Measurements from ENCODE around the gene CNTNAP5. TPM values are rescaled to one million over a fixed set of nuclear protein-coding genes. Genes with fewer than 3 reads are reported as not detected.

Gene CNTNAP5
- total and polyA plus RNA-seq, 2 experiments from 2014 or later = 0.28 TPM; not detected in 1

- Histone ChIP-seq H3K4me1 (ENCODE audit: insufficient read depth) (no peaks in the 10 kb centered on the region), H3K79me2 (no peaks in the 10 kb centered on the region), H3K27ac (no peak overlapping the region), H3K27me3 (no peaks in the 10 kb centered on the region), H3K36me3 (replicated peaks; ENCODE audit: insufficient read depth, low read depth) (no peaks in the 10 kb centered on the region), H4K20me1 (ENCODE audit: insufficient read depth, poor library complexity, severe bottlenecking) (no peaks in the 10 kb centered on the region), H2AFZ (no peak overlapping the region), H3K4me2 (no peak overlapping the region), H3K9me2 (replicated peaks; ENCODE audit: insufficient read depth) (no peaks in the 10 kb centered on the region), H3K4me3 (no peak overlapping the region), H3K9me3 (ENCODE audit: low read depth) (no peaks in the 10 kb centered on the region)
- 93% methylated on average over 6 of the region's 6 CpGs for WGBS (ENCODE audit: low lambda C conversion rate, missing lambda C conversion rate)
- DNase-seq (ENCODE audit: low spot score) = no peak
- TF ChIP-seq EZH2 (IDR thresholded peaks at IDR 0.05; ENCODE audit: borderline replicate concordance) = no peak
- TF ChIP-seq EZH2phosphoT487 (IDR thresholded peaks at IDR 0.05; ENCODE audit: low read depth, severe bottlenecking, unreplicated experiment) = no peak
- TF ChIP-seq CTCF (IDR thresholded peaks at IDR 0.05; ENCODE audit: poor library complexity) = no peak
Measured at GRCh38 chr2:124258140-124258880, 233.2 kb downstream of the CNTNAP5 start.

GRCh38 chr2:124261456-124261855, 236.4 kb downstream of the CNTNAP5 start:
- Histone ChIP-seq H3K4me2 (no peak overlapping the region), H3K27me3 (no peaks in the 10 kb centered on the region), H3K9me3 (ENCODE audit: low read depth) (no peaks in the 10 kb centered on the region), H3K36me3 (replicated peaks; ENCODE audit: insufficient read depth, low read depth) (no peaks in the 10 kb centered on the region), H3K4me3 (no peak overlapping the region), H4K20me1 (ENCODE audit: insufficient read depth, poor library complexity, severe bottlenecking) (no peaks in the 10 kb centered on the region), H3K27ac (no peak overlapping the region), H3K9me2 (replicated peaks; ENCODE audit: insufficient read depth) (no peaks in the 10 kb centered on the region), H2AFZ (no peak overlapping the region), H3K79me2 (no peaks in the 10 kb centered on the region), H3K4me1 (ENCODE audit: insufficient read depth) (no peaks in the 10 kb centered on the region)
- DNase-seq (ENCODE audit: low spot score) = no peak
- TF ChIP-seq EZH2phosphoT487 (IDR thresholded peaks at IDR 0.05; ENCODE audit: low read depth, severe bottlenecking, unreplicated experiment) = no peak
- TF ChIP-seq EZH2 (IDR thresholded peaks at IDR 0.05; ENCODE audit: borderline replicate concordance) = no peak
- TF ChIP-seq CTCF (IDR thresholded peaks at IDR 0.05; ENCODE audit: poor library complexity) = no peak
- WGBS (ENCODE audit: low lambda C conversion rate, missing lambda C conversion rate) = 91% methylated on average over 5 of the region's 5 CpGs

GRCh38 chr2:124264551-124265091, 239.5 kb downstream of the CNTNAP5 start:
- no peak overlapping the region for H3K27ac ChIP-seq
- DNase-seq (ENCODE audit: low spot score) = no peak
- no peaks in the 10 kb centered on the region for H3K9me2 ChIP-seq (replicated peaks; ENCODE audit: insufficient read depth)
- no peaks in the 10 kb centered on the region for H3K9me3 ChIP-seq (ENCODE audit: low read depth)
- no peaks in the 10 kb centered on the region for H3K27me3 ChIP-seq
- peaks cover 4% of the 10 kb centered on the region for H3K4me1 ChIP-seq (ENCODE audit: insufficient read depth)
- no peaks in the 10 kb centered on the region for H3K79me2 ChIP-seq
- no peak for TF ChIP-seq EZH2 (IDR thresholded peaks at IDR 0.05; ENCODE audit: borderline replicate concordance)
- no peak for TF ChIP-seq EZH2phosphoT487 (IDR thresholded peaks at IDR 0.05; ENCODE audit: low read depth, severe bottlenecking, unreplicated experiment)
- no peak for TF ChIP-seq CTCF (IDR thresholded peaks at IDR 0.05; ENCODE audit: poor library complexity)
- 87% methylated on average over 6 of the region's 6 CpGs for WGBS (ENCODE audit: low lambda C conversion rate, missing lambda C conversion rate)
- no peak overlapping the region for H3K4me2 ChIP-seq
- H4K20me1 ChIP-seq (ENCODE audit: insufficient read depth, poor library complexity, severe bottlenecking) = no peaks in the 10 kb centered on the region
- H3K4me3 ChIP-seq = no peak overlapping the region
- no peak overlapping the region for H2AFZ ChIP-seq
- no peaks in the 10 kb centered on the region for H3K36me3 ChIP-seq (replicated peaks; ENCODE audit: insufficient read depth, low read depth)
